HG03469 (cell line): ENCODE results near the gene CNN2.

ENCODE experiments used
- ATAC-seq: cut with Tn5 transposase; IDR thresholded peaks from one replicate; pipeline ENCODE4 v1.9.1; 2021; ENCODE audit warnings: mild to moderate bottlenecking, moderate library complexity, moderate number of reproducible peaks; ENCODE audit not compliant: unreplicated experiment

The CNN2 gene

DNA sequence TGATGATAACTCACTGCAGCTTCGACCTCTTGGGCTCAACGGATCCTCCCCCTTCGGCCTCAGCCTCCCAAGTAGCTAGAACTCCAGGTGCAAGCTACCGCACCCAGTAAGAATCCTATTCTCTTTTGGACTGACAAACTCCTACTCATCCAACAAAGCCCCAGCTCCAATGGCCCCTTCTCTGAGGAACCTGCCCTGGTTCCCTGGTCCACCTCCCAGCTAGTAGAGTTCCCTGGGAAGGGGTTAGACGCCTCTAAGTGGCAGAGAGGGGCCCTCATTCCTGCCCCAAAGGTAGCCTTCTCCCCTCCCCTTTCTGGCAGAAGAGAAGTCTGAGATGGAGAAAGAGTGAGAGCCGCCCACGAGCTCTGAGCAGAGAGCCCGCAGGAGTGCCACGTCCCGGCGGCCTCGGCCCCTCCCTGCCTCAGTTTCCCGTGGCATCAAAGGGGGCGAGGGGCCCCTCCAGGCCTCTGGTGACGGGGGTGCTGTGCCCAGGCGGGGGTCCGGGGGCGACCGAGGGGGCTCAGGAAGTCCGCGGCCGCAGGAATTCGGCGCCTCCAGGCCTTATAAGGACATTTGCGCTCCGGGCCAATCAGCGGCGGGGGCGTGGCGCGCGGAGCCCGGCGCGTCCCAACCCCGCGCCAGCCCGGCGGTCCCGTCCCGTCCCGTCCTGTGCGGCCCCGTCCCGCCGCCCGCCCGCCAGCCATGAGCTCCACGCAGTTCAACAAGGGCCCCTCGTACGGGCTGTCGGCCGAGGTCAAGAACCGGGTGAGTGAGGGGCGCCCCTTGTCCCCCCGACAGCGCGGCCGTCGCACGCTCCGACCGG is at the start of gene CNN2:
CNN2 (plus strand) TSS at position 649 of the 823 bp plus-strand sequence; CDS start at position 703, 54 bp downstream.
- peak; percentile 34 for ATAC-seq

DNA sequence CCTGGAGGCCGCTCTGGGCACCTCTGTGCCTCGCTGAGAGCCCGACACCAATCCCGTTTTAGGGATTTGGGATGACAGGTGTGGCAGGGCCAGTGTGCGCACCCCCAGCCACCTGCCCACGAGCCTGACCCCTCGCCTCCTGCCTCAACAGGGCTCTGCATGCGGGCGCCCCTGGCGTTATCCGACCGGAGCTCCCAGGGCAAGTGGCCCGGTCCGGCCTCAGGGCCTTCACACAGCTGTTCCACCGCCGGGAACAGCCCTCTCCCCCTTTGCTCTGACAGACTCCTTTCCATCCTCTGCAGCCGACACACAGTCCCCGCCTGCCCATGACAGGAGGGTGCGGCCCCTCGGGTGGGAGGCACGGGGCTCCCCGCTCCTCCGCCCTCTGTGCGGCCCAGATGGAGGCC is 49.3 kb upstream of the CNN2 start:
- ATAC-seq = no peak

DNA sequence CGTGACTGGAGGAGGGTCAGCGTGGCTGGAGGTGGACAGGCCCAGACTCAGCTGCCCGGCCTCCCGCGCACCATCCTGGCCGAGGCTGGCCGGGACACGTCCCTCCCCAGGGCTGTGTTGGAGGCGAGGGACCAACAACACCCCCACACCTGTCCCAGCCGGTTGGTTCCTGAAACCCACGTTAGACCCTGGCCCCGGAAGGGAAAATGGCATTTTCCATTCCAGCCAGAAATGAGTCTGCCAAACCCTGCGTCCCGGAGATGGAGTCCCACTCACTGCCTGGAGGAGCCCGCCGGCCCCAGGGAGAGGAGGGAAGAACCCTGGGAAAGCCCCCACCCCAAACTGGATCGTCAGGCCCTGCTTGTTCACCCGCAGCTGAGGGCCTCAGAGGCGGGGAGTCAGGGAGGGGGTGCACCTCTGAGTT is 47.1 kb upstream of the CNN2 start:
- no peak for ATAC-seq

DNA sequence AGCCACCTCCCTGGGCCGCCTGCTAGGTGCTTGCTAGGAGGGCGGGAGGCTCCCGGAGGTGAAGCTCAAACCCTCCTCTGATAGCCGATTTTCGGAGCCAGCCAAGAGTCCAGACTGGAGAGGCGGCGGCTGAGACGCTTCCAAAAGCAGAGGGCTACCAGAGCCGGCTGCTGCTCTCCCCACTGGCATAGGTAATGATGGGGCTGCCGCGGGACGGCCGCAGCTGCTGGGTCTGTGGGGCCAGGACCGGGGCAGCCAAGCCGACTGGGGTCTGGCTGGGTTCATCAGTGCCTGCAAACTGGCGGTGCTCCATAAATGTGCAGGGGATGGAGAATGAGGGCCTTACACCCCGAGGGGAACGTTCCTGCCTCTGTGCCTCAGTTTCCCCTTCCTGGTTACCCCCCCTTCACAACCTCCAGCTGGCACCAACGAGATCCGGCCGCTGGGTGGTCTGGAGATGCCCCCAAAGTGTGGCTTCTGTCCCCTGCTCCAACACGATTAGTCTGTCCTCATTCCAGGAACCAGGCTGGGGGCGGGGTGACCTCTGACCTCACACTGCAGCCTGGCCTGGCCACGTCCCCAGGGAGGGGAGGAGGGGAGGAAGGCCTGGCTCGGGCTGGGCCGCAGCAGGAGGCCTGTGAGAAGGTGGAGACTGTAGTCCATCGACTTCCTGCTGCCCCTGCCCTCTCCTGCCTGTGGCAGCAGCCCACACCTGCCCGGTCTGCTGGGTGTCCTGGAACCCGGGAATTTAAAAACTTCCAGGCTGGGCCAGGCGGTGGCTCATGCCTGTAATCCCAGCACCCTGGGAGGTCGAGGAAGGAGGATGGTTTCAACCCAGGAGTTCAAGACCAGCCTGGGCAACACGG is 46.0 kb upstream of the CNN2 start:
- no peak for ATAC-seq

DNA sequence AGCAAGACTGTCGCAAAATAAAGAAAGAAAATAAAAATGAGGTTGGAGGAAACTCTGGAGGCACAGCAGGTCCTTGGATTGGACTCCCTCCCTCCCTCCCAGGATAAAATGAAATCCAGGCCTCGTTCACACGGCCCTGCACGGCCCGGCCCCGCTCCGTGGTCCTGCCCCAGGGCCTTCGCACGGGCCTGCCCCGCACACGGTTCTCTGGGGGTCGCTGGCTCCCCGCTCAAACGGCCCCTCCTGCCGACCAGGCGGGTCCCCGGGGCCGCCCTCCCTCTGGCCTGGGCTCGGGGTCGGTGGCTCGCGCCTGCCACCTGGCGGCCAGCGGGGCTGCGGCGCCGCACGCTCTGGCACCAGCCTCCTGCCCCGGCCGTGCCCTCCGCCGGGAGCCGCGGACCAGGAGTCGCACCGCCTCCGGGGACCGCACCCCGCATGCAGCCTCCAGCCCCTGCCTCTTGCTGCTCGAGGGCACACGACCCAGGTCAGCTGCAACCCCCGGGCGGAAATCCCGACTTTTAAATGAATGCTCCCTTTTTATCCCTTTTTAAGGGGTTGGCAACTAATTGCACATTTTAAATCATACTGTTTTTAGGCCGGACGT is 43.7 kb upstream of the CNN2 start:
- ATAC-seq = peak; percentile 41

DNA sequence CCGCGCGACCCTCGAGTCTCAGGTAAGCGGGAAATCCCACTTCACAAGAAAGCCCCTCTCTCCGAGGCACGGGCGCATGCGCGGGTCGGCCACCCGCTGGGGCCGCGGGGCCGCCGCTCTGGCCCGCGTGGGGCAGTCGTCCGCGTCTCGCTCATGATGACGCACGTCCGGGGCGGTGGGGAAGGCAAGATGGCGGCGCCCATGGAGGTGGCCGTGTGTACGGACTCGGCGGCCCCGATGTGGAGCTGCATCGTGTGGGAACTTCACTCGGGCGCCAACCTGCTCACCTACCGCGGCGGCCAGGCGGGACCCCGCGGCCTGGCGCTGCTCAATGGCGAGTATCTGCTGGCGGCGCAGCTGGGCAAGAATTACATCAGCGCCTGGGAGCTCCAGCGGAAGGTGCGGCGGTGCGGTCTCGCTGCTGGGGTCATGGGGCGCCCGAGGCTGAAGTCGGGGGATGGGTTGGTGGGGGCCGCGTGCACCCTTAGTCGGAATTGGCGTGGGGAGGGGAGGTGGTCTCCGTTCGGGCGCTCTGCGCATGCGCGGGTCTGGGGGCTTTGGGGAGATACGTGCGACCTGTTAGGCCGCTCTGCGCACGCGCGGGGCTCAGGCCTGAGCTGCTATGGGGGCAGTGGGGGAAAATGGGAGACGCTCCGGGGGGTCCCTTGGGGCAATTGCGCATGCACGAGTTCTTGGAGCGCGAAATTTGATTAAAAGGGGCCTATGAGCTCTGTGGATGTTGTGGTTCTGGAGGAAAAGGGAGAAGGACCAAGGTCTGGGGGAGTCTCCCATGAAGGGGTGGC is 42.0 kb upstream of the CNN2 start, which contains the start of gene WDR18:
WDR18 (plus strand) TSS at position 181 of the 803 bp plus-strand sequence; CDS start at position 190, 9 bp downstream.
- ATAC-seq = peak; percentile 52

DNA sequence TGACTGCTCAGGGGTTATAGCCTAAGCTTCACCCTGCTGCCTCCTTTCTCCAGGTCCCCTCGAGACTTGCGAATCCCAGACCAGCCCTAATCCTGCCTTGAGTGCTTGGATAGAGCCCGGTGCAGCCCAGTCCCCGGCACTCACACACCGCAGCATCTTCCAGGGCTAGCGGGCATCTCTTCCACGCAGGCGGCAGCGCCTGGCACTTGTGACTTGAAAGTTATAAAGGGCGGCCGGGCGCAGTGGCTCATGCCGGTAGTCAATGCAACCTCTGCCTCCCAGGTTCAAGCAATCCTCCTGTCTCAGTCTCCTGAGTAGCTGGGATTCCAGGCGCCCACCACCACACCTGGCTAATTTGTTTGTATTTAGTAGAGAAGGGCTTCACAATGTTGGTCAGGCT is 40.3 kb upstream of the CNN2 start:
- no peak for ATAC-seq

DNA sequence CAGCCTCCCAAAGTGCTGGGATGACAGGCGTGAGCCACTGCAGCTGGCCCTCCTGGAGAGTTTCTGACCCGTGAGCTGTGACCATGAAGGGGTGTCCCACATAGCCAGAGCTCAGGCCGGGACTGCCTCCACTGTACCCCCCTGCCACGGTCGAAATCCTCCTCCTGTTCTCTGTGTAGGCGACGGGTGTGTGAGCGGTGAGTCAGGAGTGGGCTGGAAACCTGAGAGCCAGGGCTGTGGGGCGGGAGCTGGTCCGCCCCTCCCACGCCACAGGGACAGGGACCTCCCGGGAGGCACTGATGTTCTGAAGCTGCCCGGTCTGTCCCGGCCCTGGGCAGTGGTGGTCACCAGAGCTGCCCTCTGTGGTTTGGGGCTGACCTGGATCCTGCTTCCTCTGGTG is 38.3 kb upstream of the CNN2 start:
- no peak for ATAC-seq

DNA sequence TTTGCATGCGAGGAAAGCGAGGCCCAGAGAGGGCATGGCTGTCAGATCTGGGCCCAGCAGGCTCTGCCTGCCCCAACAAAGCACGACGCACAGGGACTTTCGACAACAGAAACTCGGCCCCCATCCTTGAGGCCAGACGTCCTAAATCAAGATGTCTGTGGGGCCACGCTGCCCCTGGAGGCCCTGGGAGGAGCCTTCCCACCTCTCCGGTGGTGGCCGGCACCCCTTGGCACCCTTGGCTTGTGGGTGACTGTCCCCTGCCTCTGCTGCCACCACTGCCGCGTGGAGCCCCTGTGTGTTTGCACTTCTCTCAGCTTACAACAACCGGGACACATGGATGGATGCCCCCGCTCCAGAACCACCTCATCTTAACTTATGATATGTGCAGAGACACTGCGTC is 37.9 kb upstream of the CNN2 start:
- no peak for ATAC-seq

DNA sequence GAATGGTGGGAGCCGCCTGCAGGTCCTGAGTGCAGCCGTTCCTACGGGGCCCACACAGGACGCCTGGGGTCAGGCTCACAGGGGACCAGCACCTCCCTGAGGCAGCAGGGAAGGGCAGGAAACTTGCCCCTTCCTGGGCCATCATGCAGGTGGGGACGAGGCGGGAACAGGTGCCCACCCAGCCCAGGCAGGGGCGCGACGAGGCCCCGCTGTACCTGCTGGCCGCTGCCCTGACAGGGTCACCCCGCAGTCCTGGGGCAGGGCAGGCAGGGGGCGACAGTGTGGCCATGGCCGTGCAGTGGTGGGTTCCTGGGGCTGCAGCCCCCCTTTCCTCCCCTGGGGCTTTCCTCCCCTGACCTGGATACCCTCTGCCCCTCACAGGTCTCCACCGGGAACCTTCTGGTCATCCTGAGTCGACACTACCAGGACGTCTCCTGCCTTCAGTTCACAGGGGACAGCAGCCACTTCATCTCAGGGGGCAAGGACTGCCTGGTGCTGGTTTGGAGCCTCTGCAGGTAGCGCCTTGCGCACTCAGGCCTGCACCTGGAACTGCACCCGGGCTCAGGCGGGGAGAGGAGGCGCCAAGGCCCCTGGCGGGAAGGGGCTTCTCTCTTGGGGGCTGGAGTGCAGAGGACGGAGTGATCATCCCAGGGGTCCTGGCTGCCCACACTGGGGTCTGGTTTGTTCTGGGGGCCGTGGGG is 36.9 kb upstream of the CNN2 start:
- no peak for ATAC-seq

DNA sequence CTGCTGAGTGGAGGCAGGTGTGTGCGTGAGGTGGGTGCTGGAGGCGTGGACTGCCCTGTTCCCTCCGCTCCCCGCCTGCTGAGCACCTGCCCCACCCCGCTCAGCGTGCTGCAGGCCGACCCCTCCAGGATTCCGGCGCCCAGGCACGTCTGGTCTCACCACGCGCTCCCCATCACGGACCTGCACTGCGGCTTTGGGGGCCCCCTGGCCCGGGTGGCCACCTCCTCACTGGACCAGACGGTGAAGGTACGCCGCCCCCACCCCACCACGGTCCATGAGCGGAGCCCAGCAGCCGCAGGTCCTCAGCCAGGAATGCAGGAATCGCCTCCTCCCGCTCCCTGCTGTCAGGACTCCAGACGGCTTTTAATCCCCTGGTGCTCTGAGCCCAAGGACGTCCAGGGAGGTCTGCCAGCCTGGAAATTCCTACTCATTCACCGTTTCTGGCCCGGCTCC is 36.3 kb upstream of the CNN2 start:
- no peak for ATAC-seq

DNA sequence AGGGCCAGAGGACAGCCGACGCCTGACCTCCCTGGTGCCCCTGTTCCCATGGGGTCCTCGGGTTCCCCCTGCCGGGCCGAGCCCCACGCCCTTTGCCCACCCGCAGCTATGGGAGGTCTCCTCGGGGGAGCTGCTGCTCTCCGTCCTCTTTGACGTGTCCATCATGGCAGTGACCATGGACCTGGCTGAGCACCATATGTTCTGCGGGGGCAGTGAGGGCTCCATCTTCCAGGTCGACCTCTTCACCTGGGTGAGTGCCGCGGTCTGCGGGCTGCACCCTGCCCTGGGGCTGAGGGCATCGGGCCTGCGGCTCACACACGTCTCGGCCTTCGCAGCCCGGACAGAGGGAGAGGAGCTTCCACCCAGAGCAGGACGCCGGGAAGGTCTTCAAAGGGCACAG is 35.7 kb upstream of the CNN2 start:
- no peak for ATAC-seq

DNA sequence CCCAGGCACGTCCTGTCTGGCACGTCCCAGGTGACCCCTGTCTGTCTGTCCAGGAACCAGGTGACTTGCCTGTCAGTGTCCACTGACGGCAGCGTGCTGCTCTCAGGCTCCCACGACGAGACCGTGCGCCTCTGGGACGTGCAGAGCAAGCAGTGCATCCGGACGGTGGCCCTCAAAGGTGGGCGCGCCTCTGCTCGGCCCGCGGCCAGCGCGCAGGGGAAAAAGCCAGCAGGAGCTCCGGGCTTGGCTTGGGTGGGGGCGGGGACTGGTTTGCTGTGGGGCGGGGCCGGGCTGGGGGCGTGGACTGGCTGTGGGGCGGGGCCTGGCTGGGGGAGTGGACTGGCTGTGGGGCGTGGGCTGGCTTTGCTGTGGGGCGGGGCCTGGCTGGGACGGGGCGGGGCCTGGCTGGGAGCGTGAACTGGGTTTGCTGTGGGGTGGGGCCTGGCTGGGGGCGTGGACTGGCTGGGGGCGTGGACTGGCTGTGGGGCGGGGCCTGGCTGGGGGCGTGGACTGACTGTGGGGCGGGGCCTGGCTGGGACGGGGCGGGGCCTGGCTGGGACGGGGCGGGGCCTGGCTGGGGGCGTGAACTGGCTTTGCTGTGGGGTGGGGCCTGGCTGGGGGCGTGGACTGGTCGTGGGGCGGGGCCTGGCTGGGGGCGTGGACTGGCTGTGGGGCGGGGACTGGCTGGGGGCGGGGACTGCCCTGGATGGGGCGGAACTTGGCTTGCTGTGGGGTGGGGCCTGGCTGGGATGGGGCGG is 35.1 kb upstream of the CNN2 start:
- ATAC-seq = no peak

DNA sequence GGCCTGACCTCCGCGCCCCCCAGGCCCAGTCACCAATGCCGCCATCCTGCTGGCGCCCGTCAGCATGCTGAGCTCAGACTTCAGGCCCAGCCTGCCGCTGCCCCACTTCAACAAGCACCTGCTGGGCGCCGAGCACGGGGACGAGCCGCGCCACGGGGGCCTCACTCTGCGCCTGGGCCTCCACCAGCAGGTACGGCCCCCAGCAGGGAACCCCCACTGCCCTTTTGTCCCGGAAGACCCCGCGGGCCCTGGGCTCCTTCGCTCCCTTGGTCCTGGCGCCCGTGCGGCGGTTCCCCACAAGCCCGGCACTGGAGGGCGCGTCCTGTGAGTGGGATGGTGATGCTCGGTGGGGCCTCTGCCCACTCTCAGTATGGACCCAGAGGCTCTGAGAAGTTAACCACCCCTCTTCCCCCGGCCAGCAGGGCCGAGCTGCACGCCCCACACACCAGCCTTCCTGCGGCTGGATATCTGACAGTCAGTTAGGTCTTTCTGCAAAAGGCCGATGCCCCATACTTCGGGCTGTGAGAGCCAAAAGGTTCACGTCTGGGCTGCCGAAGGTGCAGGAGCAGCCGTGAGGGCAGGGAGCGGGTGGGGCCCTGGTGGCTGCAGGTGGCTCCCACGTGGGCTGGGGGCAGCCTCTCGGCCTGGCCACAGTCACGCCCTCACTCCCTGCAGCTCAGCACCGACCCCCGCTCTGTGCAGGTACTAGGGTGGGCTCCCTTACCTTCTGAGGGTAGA is 34.3 kb upstream of the CNN2 start:
- no peak for ATAC-seq

DNA sequence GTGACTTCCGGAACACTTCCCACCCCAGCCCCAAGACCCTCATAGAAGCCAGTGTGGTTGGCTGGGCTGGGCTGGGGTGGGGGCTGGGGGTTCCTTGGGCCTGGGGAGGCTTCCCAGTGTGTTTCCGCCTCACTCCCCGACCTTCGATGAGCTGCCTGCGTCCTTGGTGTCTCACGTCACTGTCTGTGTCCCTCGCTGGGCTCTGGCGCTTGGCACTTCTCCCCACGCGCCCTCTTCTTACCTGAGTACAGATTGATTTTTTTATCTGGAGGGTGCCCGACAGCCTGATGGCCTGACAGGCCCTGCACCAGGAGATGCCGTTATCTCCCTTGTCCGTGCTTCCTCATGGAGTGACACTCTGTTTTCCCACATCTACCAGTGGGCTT is 33.7 kb upstream of the CNN2 start:
- no peak for ATAC-seq

DNA sequence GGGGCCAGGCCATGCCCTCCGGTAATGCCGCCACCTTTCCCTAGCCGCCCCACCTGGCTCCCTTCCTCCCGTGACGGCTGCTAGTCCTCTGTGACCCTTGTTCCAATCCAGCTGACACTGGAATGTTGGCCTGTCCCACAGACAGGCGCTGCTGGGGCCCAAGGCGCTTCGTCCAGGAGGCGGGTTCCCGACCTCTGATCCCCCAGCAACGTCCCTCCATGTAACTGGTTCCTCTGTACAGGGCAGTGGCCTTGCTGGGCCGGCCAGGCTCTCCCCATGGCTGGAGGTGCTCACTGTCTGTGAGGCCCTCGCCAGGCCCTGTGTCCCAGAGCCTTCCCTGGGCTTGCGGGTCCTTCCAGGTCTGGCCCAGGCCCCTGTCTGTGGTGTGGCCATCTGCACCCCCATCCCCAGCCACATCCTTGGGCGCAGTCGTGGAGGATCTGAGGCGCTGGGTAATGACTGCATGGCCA is 33.0 kb upstream of the CNN2 start:
- ATAC-seq = no peak

DNA sequence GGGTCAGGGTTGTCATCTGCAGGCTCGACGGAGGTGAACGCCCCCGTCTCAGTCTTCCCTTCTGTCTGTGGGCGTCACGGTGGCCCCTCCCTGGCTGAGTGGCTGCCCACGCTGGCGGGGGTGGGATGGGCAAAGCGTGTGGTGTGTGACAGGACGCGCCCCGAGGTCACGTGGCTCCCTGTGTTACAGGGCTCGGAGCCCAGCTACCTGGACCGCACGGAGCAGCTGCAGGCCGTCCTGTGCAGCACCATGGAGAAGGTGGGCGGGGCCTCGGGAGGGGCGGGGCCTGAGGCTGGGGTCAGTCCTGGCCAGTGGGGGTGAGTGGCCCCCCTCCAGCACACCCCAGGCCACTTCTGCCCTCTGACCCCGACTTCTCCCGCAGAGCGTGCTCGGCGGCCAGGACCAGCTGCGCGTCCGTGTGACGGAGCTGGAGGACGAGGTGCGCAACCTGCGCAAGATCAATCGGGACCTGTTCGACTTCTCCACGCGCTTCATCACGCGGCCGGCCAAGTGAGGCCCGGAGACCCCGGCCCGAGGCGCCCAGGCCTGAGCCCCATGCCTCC is 32.5 kb upstream of the CNN2 start:
- no peak for ATAC-seq

DNA sequence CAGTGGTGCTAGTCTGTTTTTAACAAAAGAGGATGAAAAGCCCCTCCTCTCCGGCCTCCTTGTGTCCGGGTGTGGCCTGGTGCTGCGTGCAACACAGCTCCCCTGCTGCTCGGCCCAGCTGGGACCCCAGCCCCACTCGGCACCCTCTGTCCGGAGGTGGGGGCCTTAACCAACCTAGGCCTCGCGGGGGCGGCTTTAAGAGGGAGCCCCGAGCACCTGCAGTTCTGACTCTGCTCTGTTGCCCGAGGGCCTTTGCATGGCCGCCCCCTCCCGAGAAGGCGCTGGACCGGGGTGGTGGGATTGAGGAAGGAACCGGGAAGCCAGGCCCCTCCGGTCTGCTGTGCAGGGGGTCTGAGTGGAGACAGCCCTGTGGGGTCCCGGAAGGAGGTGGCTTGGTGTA is 31.9 kb upstream of the CNN2 start:
- no peak for ATAC-seq
